Measurements from ENCODE around the gene ING4.
"Not testable (repeated sequence)": the region's sequence is repeated elsewhere in the genome, so short reads cannot be mapped to it uniquely, and the experiment has no call there.

The ING4 gene

DNA sequence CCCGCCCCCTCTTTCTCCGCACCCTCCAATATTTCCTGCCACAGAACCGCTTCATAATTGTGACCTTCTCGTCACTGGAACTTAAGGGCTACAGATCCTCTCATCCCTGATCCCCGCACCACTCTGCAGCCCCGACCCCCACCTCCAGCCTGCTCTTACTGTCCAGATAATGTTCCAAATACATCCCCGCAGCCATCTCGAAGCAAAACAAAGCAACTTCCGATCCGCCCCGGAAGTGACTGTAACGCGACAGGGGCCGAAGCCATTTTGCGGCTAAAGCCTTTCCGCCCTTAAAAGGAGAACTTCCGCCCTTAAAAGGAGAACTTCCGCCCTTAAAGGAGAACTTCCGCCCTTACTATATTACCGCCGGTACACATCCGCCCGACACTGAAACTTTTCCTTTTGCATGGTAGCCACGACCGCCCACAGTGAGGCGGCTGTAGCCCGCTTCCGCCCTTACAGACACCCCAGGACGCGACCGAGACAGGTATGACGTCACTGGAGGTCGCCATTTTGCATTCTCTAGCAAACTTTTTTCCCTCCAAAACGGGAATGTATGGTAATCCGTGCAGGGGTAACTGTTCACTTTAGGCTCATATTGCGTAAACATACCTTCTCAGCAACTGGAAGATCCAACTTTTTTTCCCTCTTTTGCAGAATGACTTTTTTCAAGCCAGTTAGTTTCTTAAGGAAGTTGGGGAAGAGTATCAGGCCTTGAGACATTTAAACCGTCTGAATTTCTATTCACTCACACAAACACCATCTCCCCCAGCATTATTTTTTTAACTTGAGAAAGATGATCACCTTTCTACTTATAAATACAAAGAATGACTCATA is at the start of gene ING4:
ING4 (minus strand) TSS at position 214 of the 837 bp plus-strand sequence; CDS start at position 196, 18 bp downstream.
- peak within 1 kb of the TSS; percentile 91 for H2AFZ ChIP-seq (ENCODE audit: low read depth)
- no peaks in the 10 kb centered on the region for H3K27me3 ChIP-seq (ENCODE audit: insufficient read depth, low read depth)
- peaks cover 10% of the 10 kb centered on the region; the same call in 1 of the 2 replicates for H3K79me2 ChIP-seq (ENCODE audit: insufficient read depth, low read depth)
- H3K4me3 ChIP-seq (IDR thresholded peaks at IDR 0.05; ENCODE audit: insufficient read depth, low read depth, low read length) = no peak within 1 kb of the TSS
- peak within 1 kb of the TSS; percentile 41; the same call in 1 of the 2 replicates for H3K9ac ChIP-seq
- H3K36me3 ChIP-seq (ENCODE audit: insufficient read depth) = no peaks in the 10 kb centered on the region
- H3K4me2 ChIP-seq = peak within 1 kb of the TSS; percentile 96
- peaks cover 13% of the 10 kb centered on the region for H3K4me1 ChIP-seq (ENCODE audit: low read depth, poor library complexity, severe bottlenecking)
- TF ChIP-seq, protein P1, sequence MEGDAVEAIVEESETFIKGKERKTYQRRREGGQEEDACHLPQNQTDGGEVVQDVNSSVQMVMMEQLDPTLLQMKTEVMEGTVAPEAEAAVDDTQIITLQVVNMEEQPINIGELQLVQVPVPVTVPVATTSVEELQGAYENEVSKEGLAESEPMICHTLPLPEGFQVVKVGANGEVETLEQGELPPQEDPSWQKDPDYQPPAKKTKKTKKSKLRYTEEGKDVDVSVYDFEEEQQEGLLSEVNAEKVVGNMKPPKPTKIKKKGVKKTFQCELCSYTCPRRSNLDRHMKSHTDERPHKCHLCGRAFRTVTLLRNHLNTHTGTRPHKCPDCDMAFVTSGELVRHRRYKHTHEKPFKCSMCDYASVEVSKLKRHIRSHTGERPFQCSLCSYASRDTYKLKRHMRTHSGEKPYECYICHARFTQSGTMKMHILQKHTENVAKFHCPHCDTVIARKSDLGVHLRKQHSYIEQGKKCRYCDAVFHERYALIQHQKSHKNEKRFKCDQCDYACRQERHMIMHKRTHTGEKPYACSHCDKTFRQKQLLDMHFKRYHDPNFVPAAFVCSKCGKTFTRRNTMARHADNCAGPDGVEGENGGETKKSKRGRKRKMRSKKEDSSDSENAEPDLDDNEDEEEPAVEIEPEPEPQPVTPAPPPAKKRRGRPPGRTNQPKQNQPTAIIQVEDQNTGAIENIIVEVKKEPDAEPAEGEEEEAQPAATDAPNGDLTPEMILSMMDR (conservative IDR thresholded peaks at IDR 0.05; ENCODE audit: low read depth, low read length) = no peak
- peak within 1 kb of the TSS; percentile 80 for H3K27ac ChIP-seq
- no peaks in the 10 kb centered on the region for H4K20me1 ChIP-seq (ENCODE audit: insufficient read depth)

DNA sequence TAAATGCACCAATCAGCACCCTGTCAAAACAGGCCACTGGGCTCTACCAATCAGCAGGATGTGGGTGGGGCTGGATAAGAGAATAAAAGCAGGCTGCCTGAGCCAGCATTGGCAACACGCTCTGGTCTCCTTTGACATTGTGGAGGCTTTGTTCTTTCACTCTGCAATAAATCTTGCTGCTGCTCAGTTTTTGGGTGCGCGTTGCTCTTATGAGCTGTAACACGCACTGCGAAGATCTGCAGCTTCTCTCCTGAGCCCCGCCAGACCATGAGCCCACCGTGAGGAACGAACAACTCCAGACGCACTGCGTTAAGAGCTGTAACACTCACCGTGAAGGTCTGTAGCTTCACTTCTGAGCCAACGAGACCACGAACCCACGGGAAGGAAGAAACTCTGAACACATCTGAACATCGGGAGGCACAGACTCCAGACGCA is 46.1 kb upstream of the ING4 start:
- Histone ChIP-seq H2AFZ (ENCODE audit: low read depth) (no peak overlapping the region), H3K4me1 (ENCODE audit: low read depth, poor library complexity, severe bottlenecking) (no peaks in the 10 kb centered on the region), H3K4me3 (IDR thresholded peaks at IDR 0.05; ENCODE audit: insufficient read depth, low read depth, low read length) (no peak overlapping the region), H3K36me3 (ENCODE audit: insufficient read depth) (no peaks in the 10 kb centered on the region), H3K27me3 (ENCODE audit: insufficient read depth, low read depth) (peaks cover 7% of the 10 kb centered on the region; the same call in 1 of the 2 replicates), H3K79me2 (ENCODE audit: insufficient read depth, low read depth) (no peaks in the 10 kb centered on the region), H4K20me1 (ENCODE audit: insufficient read depth) (no peaks in the 10 kb centered on the region), H3K9ac (no peak overlapping the region), H3K4me2 (no peak overlapping the region), H3K27ac (no peak overlapping the region)
- TF ChIP-seq, protein P1 (conservative IDR thresholded peaks at IDR 0.05; ENCODE audit: low read depth, low read length) = no peak

DNA sequence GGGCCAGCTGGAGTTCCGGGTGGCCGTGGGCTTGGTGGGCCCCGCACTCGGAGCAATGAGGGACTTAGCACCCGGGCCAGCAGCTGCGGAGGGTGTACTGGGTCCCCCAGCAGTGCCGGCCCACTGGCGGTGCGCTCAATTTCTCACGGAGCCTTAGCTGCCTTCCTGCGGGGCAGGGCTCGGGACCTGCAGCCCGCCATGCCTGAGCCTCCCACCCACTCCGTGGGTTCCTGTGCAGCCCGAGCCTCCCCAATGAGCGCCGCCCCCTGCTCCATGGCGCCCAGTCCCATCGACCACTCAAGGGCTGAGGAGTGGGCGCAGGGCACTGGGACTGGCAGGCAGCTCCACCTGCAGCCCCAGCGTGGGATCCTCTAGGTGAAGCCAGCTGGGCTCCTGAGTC is 45.4 kb upstream of the ING4 start:
- H3K4me3 ChIP-seq (IDR thresholded peaks at IDR 0.05; ENCODE audit: insufficient read depth, low read depth, low read length); H3K9ac ChIP-seq; H2AFZ ChIP-seq (ENCODE audit: low read depth); H4K20me1 ChIP-seq (ENCODE audit: insufficient read depth); H3K27ac ChIP-seq; H3K36me3 ChIP-seq (ENCODE audit: insufficient read depth); H3K4me2 ChIP-seq; H3K4me1 ChIP-seq (ENCODE audit: low read depth, poor library complexity, severe bottlenecking); H3K79me2 ChIP-seq (ENCODE audit: insufficient read depth, low read depth): not testable (repeated sequence)
- peaks cover 13% of the 10 kb centered on the region for H3K27me3 ChIP-seq (ENCODE audit: insufficient read depth, low read depth)

DNA sequence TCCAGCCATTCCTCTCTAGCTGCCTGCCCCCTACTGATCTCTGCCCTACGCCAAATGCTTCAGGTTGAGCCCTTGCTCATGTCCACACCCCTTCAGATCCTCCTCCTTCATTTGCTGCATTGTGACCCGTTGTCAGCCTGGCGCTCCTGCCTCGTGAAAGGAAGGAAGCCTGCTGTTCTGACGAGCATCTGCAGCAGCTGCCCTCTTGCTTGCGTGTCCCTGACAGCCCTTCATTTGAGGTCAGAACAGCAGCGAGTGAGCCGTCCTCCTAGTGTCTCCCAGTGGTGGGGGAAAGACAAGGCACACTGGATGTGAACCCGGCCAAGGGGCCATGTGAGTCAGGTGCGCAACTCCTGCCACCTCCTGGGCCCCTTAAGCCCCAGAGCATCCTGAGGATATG is 40.7 kb upstream of the ING4 start:
- no peaks in the 10 kb centered on the region for H3K4me1 ChIP-seq (ENCODE audit: low read depth, poor library complexity, severe bottlenecking)
- H3K27ac ChIP-seq = no peak overlapping the region
- no peak overlapping the region for H3K4me2 ChIP-seq
- H3K27me3 ChIP-seq (ENCODE audit: insufficient read depth, low read depth) = peaks cover 55% of the 10 kb centered on the region
- no peak overlapping the region for H3K9ac ChIP-seq
- no peak overlapping the region for H2AFZ ChIP-seq (ENCODE audit: low read depth)
- TF ChIP-seq, protein P1 (conservative IDR thresholded peaks at IDR 0.05; ENCODE audit: low read depth, low read length) = no peak
- no peaks in the 10 kb centered on the region for H3K79me2 ChIP-seq (ENCODE audit: insufficient read depth, low read depth)
- no peak overlapping the region for H3K4me3 ChIP-seq (IDR thresholded peaks at IDR 0.05; ENCODE audit: insufficient read depth, low read depth, low read length)
- no peaks in the 10 kb centered on the region for H3K36me3 ChIP-seq (ENCODE audit: insufficient read depth)
- no peaks in the 10 kb centered on the region for H4K20me1 ChIP-seq (ENCODE audit: insufficient read depth)
